Liver (tissue), 9 donors: ENCODE measurements around the gene CD19. TPM values are rescaled to one million over a fixed set of nuclear protein-coding genes. Genes with fewer than 3 reads are reported as not detected.

Source experiments
- DNase-seq: peaks from one replicate; pipeline ENCODE4 v3.0.0-alpha.2; 2017; ENCODE audit warnings: low spot score
- H3K27ac ChIP-seq, 2 donors: one replicate each; pipeline ENCODE4 v1.7.0; 2013; ENCODE audit warnings: inconsistent platforms in 2 of 2, low read length in 2 of 2, control low read depth in 1 of 2, low read depth in 1 of 2, mild to moderate bottlenecking in 1 of 2
- H3K27me3 ChIP-seq, 4 donors: one replicate each; pipeline versions ENCODE4 v1.6.1 to v1.7.0; 2013; ENCODE audit warnings: low read length in 3 of 4, inconsistent platforms in 1 of 4, mild to moderate bottlenecking in 1 of 4, moderate library complexity in 1 of 4; ENCODE audit not compliant: control insufficient read depth in 4 of 4, insufficient read depth in 4 of 4
- H3K36me3 ChIP-seq, 4 donors: one replicate each; pipeline versions ENCODE4 v1.6.1 to v1.7.0; 2013; ENCODE audit warnings: low read length in 3 of 4, mild to moderate bottlenecking in 3 of 4, low read depth in 1 of 4, moderate library complexity in 1 of 4; ENCODE audit not compliant: control insufficient read depth in 4 of 4, insufficient read depth in 3 of 4
- H3K4me1 ChIP-seq, 4 donors: one replicate each; pipeline versions ENCODE4 v1.6.1 to v1.7.0; 2013; ENCODE audit warnings: low read length in 3 of 4, mild to moderate bottlenecking in 3 of 4, moderate library complexity in 1 of 4; ENCODE audit not compliant: control insufficient read depth in 4 of 4, insufficient read depth in 4 of 4
- H3K4me3 ChIP-seq, 3 donors: one replicate each; pipeline versions ENCODE4 v1.6.1 to v1.7.0; 2013; ENCODE audit warnings: low read length in 3 of 3, control low read depth in 1 of 3, low read depth in 1 of 3, mild to moderate bottlenecking in 1 of 3
- H3K9ac ChIP-seq, 2 donors: one replicate each; pipeline ENCODE4 v1.7.0; 2013; ENCODE audit warnings: low read length in 2 of 2, mild to moderate bottlenecking in 2 of 2, moderate library complexity in 2 of 2, control low read depth in 1 of 2, low read depth in 1 of 2
- H3K9me3 ChIP-seq, 4 donors: one replicate each; pipeline versions ENCODE4 v1.6.1 to v1.7.0; 2013; ENCODE audit warnings: low read length in 3 of 4; ENCODE audit not compliant: control insufficient read depth in 4 of 4
- EGR1 ChIP-seq, 2 donors: IDR thresholded peaks; 2 replicates each; pipeline ENCODE4 v1.6.1; 2016 to 2018; ENCODE audit warnings: antibody characterized with exemption in 2 of 2, low read depth in 2 of 2
- GABPA ChIP-seq, 2 donors: IDR thresholded peaks in 1 of 2; conservative IDR thresholded peaks in 1 of 2; 2 replicates each; pipeline ENCODE4 v1.6.1; 2016; ENCODE audit warnings: antibody characterized with exemption in 2 of 2, mild to moderate bottlenecking in 1 of 2, moderate library complexity in 1 of 2
- HNF4A ChIP-seq, 2 donors: conservative IDR thresholded peaks; 2 replicates each; pipeline ENCODE4 v1.6.1; 2016; ENCODE audit warnings: antibody characterized with exemption in 2 of 2, mild to moderate bottlenecking in 2 of 2
- HNF4G ChIP-seq: IDR thresholded peaks from 2 replicates; pipeline ENCODE4 v1.6.1; 2016; ENCODE audit warnings: antibody characterized with exemption
- RAD21 ChIP-seq, 2 donors: IDR thresholded peaks; 2 replicates each; pipeline ENCODE4 v1.6.1; 2016; ENCODE audit warnings: antibody characterized with exemption in 2 of 2, mild to moderate bottlenecking in 2 of 2
- RXRA ChIP-seq, 2 donors: IDR thresholded peaks; 2 replicates each; pipeline ENCODE4 v1.6.1; 2017 to 2018; ENCODE audit warnings: antibody characterized with exemption in 2 of 2, mild to moderate bottlenecking in 1 of 2
- SP1 ChIP-seq: IDR thresholded peaks from 2 replicates; pipeline ENCODE4 v1.6.1; 2018; ENCODE audit warnings: antibody characterized with exemption, mild to moderate bottlenecking
- TAF1 ChIP-seq: conservative IDR thresholded peaks from 2 replicates; pipeline ENCODE4 v1.6.1; 2016; ENCODE audit warnings: antibody characterized with exemption, mild to moderate bottlenecking
- YY1 ChIP-seq: IDR thresholded peaks from 2 replicates; pipeline ENCODE4 v1.6.1; 2016; ENCODE audit warnings: antibody characterized with exemption, mild to moderate bottlenecking
- WGBS: extraction: QIAGEN DNeasy Blood & Tissue Kit; methylation state at CpG from one replicate; pipeline ENCODE4 v1.1.7; 2013; 5-methylcytosine and 5-hydroxymethylcytosine counted together
- polyA plus RNA-seq, 2 donors: library from polyadenylated mRNA; stranded (reverse) in 1 of 2; unstranded in 1 of 2; fragments of 200-250 nt in 1 of 2; fragments of >200 nt in 1 of 2; fragmentation: Nextera tagmentation in 1 of 2; extraction: Ambion mirVana in 1 of 2; gene quantifications; one replicate each; pipeline versions ENCODE4 v1.2.1 to v1.2.3, GENCODE V29; 2013 to 2015
- total RNA-seq, 2 donors: library from RNA; depleted of rRNA; stranded (reverse); fragments of >200 nt; gene quantifications; one replicate each; pipeline ENCODE4 v1.2.3, GENCODE V29; 2014
- TF ChIP-seq, protein P1 (sequence below): IDR thresholded peaks from 2 replicates; pipeline ENCODE4 v1.6.1; 2016; ENCODE audit warnings: antibody characterized with exemption
- TF ChIP-seq, protein P2 (sequence below): IDR thresholded peaks from 2 replicates; pipeline ENCODE4 v1.6.1; 2016; ENCODE audit warnings: antibody characterized with exemption
- TF ChIP-seq, protein P3 (sequence below): IDR thresholded peaks from 2 replicates; pipeline ENCODE4 v1.6.1; 2016; ENCODE audit warnings: antibody characterized with exemption
- TF ChIP-seq, protein P4 (sequence below): IDR thresholded peaks from 2 replicates; pipeline ENCODE4 v1.6.1; 2016; ENCODE audit warnings: antibody characterized with exemption, mild to moderate bottlenecking
- donor health status: healthy.
- donor health status: healthy.
- donor health status: healthy.
- donor health status: healthy.
- donor health status: healthy.

The CD19 gene
- total and polyA plus RNA-seq, 4 donors = 0.08 to 1.2 (median 0.49) TPM

DNA sequence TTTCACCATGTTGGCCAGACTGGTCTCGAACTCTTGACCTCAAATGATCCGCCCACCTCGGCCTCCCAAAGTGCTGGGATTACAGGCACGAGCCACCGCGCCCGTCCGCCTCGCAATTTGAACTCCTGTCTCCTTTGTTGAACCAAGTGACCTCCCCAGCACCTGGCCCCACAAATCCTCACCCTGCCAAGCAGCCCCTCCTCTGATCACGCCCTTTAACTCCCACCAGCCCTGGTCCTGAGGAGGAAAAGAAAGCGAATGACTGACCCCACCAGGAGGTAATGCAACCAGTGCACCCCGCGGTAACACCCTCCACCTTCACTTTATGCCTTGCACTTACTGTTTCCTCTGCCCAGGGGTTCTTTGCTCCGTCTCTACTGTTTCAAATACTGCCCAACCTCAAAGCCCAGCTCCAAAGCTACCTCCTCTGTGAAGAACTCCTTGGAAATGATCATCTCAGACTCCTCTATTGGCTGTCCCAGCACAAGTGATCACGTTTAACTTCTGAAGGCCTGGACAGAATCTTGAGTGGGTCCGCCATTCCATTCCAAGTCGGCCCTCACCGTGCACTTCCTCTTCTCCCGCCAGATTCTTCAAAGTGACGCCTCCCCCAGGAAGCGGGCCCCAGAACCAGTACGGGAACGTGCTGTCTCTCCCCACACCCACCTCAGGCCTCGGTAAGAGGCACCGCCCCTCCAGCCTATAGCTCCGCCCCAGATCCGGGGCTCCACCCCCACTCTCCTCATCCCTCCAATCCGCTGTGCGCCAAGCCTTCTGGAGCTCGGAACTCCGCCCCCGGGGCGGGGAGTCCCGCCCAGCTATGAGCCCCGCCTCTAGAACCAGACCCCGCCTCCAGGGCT is 4.4 kb downstream of the CD19 start:
- 28% methylated on average over 36 of the region's 36 CpGs for WGBS
- H3K36me3 ChIP-seq = no peaks in the 10 kb centered on the region
- TF ChIP-seq SP1 = peak; percentile 52
- TF ChIP-seq, protein P1, sequence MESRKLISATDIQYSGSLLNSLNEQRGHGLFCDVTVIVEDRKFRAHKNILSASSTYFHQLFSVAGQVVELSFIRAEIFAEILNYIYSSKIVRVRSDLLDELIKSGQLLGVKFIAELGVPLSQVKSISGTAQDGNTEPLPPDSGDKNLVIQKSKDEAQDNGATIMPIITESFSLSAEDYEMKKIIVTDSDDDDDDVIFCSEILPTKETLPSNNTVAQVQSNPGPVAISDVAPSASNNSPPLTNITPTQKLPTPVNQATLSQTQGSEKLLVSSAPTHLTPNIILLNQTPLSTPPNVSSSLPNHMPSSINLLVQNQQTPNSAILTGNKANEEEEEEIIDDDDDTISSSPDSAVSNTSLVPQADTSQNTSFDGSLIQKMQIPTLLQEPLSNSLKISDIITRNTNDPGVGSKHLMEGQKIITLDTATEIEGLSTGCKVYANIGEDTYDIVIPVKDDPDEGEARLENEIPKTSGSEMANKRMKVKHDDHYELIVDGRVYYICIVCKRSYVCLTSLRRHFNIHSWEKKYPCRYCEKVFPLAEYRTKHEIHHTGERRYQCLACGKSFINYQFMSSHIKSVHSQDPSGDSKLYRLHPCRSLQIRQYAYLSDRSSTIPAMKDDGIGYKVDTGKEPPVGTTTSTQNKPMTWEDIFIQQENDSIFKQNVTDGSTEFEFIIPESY = no peak
- no peaks in the 10 kb centered on the region for H3K9me3 ChIP-seq
- no peak overlapping the region for H3K9ac ChIP-seq
- no peak overlapping the region for H3K4me3 ChIP-seq
- H3K27me3 ChIP-seq = no peaks in the 10 kb centered on the region
- H3K4me1 ChIP-seq = peaks cover 0 to 5% (median 0%) of the 10 kb centered on the region in 4 donors
- DNase-seq = peak; percentile 86
- H3K27ac ChIP-seq = no peak overlapping the region

DNA sequence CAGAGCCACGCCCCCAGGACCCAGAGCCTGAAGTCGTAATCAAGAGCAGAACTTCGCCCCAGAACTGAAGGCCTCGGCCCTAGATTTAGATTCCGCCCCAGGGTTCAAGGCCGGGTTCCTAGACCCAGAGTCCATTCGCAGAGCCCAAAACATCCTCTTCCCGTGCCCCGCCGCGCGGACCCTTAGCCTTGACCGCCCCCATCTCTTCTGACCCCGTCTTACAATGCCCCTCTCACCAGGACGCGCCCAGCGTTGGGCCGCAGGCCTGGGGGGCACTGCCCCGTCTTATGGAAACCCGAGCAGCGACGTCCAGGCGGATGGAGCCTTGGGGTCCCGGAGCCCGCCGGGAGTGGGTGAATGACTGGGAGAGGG is 5.0 kb downstream of the CD19 start:
- no peaks in the 10 kb centered on the region for H3K9me3 ChIP-seq
- H3K4me1 ChIP-seq = peaks cover 0 to 5% (median 0%) of the 10 kb centered on the region in 4 donors
- no peak for DNase-seq
- TF ChIP-seq HNF4A (conservative IDR thresholded peaks at IDR 0.05) (peak in 1 of 2 donors; percentile 34), RXRA (IDR thresholded peaks at IDR 0.05) (no peak)
- H3K36me3 ChIP-seq = no peaks in the 10 kb centered on the region
- H3K27me3 ChIP-seq = no peaks in the 10 kb centered on the region
- no peak overlapping the region for H3K27ac ChIP-seq
- no peak overlapping the region for H3K9ac ChIP-seq
- no peak overlapping the region for H3K4me3 ChIP-seq
- 68% methylated on average over 26 of the region's 26 CpGs for WGBS

GRCh38 chr16:28937222-28937876 is 5.6 kb downstream of the CD19 start:
- Histone ChIP-seq H3K9me3 (no peaks in the 10 kb centered on the region), H3K4me3 (no peak overlapping the region), H3K9ac (no peak overlapping the region), H3K36me3 (no peaks in the 10 kb centered on the region), H3K4me1 (peaks cover 0 to 5% (median 0%) of the 10 kb centered on the region in 4 donors), H3K27me3 (no peaks in the 10 kb centered on the region), H3K27ac (no peak overlapping the region)
- no peak for DNase-seq
- WGBS = 81% methylated on average over 14 of the region's 14 CpGs
- TF ChIP-seq GABPA (IDR thresholded peaks at IDR 0.05 in 1 of 2, conservative IDR thresholded peaks at IDR 0.05 in 1 of 2) = no peak
- TF ChIP-seq, protein P1 = no peak
- no peak for TF ChIP-seq HNF4G
- no peak for TF ChIP-seq YY1
- TF ChIP-seq TAF1 = no peak
- TF ChIP-seq EGR1 (IDR thresholded peaks at IDR 0.05; ENCODE audit: low read depth in 2 of 2) = no peak
- TF ChIP-seq HNF4A (conservative IDR thresholded peaks at IDR 0.05) = no peak
- TF ChIP-seq, protein P2, sequence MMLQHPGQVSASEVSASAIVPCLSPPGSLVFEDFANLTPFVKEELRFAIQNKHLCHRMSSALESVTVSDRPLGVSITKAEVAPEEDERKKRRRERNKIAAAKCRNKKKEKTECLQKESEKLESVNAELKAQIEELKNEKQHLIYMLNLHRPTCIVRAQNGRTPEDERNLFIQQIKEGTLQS = no peak
- TF ChIP-seq, protein P3, sequence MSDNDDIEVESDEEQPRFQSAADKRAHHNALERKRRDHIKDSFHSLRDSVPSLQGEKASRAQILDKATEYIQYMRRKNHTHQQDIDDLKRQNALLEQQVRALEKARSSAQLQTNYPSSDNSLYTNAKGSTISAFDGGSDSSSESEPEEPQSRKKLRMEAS = no peak
- no peak for TF ChIP-seq RAD21 (IDR thresholded peaks at IDR 0.05)
- no peak for TF ChIP-seq RXRA (IDR thresholded peaks at IDR 0.05)
- TF ChIP-seq, protein P4, sequence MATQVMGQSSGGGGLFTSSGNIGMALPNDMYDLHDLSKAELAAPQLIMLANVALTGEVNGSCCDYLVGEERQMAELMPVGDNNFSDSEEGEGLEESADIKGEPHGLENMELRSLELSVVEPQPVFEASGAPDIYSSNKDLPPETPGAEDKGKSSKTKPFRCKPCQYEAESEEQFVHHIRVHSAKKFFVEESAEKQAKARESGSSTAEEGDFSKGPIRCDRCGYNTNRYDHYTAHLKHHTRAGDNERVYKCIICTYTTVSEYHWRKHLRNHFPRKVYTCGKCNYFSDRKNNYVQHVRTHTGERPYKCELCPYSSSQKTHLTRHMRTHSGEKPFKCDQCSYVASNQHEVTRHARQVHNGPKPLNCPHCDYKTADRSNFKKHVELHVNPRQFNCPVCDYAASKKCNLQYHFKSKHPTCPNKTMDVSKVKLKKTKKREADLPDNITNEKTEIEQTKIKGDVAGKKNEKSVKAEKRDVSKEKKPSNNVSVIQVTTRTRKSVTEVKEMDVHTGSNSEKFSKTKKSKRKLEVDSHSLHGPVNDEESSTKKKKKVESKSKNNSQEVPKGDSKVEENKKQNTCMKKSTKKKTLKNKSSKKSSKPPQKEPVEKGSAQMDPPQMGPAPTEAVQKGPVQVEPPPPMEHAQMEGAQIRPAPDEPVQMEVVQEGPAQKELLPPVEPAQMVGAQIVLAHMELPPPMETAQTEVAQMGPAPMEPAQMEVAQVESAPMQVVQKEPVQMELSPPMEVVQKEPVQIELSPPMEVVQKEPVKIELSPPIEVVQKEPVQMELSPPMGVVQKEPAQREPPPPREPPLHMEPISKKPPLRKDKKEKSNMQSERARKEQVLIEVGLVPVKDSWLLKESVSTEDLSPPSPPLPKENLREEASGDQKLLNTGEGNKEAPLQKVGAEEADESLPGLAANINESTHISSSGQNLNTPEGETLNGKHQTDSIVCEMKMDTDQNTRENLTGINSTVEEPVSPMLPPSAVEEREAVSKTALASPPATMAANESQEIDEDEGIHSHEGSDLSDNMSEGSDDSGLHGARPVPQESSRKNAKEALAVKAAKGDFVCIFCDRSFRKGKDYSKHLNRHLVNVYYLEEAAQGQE = no peak
